H1 (cell line): Measurements from ENCODE around the gene STARD3. TPM values are rescaled to one million over a fixed set of nuclear protein-coding genes. Genes with fewer than 3 reads are reported as not detected.
A peak's percentile ranks its signal among the peaks of the same experiment; 100 is the strongest.

Source experiments
- ASH2L ChIP-seq: fragments of 200-600, 300-600 bp; sonication (generic); IDR thresholded peaks from one replicate; pipeline ENCODE4 v1.7.1; 2017; ENCODE audit warnings: low read length
- BCL11A ChIP-seq, 2 experiments: IDR thresholded peaks; one replicate each; pipeline ENCODE4 v1.6.1; 2011; ENCODE audit warnings: low read depth in 2 of 2, low read length in 2 of 2, mild to moderate bottlenecking in 2 of 2
- CTBP2 ChIP-seq: IDR thresholded peaks from 2 replicates; pipeline ENCODE4 v1.7.0; 2011; ENCODE audit warnings: borderline replicate concordance, mild to moderate bottlenecking, moderate library complexity, mixed read lengths, low read length; ENCODE audit not compliant: insufficient read depth, insufficient read length
- FOSL1 ChIP-seq: IDR thresholded peaks from 2 replicates; pipeline ENCODE4 v1.6.1; 2011; ENCODE audit warnings: mild to moderate bottlenecking, low read depth, low read length, moderate library complexity; ENCODE audit not compliant: insufficient read depth
- KDM1A ChIP-seq: fragments of 200-600, 300-600 bp; sonication (generic); IDR thresholded peaks from 2 replicates; pipeline ENCODE4 v1.7.1; 2016; ENCODE audit warnings: mild to moderate bottlenecking, low read length, borderline replicate concordance
- POLR2AphosphoS5 ChIP-seq: IDR thresholded peaks from 2 replicates; pipeline ENCODE4 v1.6.1; 2011; ENCODE audit warnings: low read depth, low read length
- SAP30 ChIP-seq: fragments of 300-600 bp; sonication (generic); IDR thresholded peaks from 2 replicates; pipeline ENCODE4 v1.7.1; 2012; ENCODE audit warnings: low read length, moderate library complexity, mild to moderate bottlenecking, inconsistent platforms; ENCODE audit not compliant: insufficient read depth, insufficient replicate concordance
- SP1 ChIP-seq: IDR thresholded peaks from 2 replicates; pipeline ENCODE4 v1.6.1; 2011; ENCODE audit warnings: low read depth, low read length
- SP4 ChIP-seq: IDR thresholded peaks from 2 replicates; pipeline ENCODE4 v1.6.1; 2012; ENCODE audit warnings: low read length, inconsistent platforms
- SUZ12 ChIP-seq: fragments of 200-600 bp; sonication (generic); IDR thresholded peaks from 2 replicates; pipeline ENCODE4 v1.6.1; 2012; ENCODE audit warnings: mild to moderate bottlenecking, inconsistent platforms, low read length, moderate library complexity, mixed read lengths
- TAF1 ChIP-seq: IDR thresholded peaks from 2 replicates; pipeline ENCODE4 v1.6.1; 2011; ENCODE audit warnings: mild to moderate bottlenecking, low read depth, low read length
- ZNF274 ChIP-seq: IDR thresholded peaks from 2 replicates; pipeline ENCODE4 v1.7.0; 2012; ENCODE audit warnings: low read length, borderline replicate concordance; ENCODE audit errors: extremely low read depth
- polyA plus RNA-seq, 7 experiments: library from polyadenylated mRNA; depleted of rRNA in 3 of 7; stranded (reverse) in 5 of 7; unstranded in 2 of 7; fragments of >200 nt in 5 of 7; fragments of 200-250 nt in 2 of 7; gene quantifications; 1 replicate in 5 of 7; 2 replicates in 1 of 7; 4 replicates in 1 of 7; pipeline versions ENCODE4 v1.2.1 to v1.2.3, GENCODE V29; 2011 to 2013; ENCODE audit warnings: missing spikeins in 2 of 7, mixed read lengths in 2 of 7
- total RNA-seq: library from RNA; stranded (reverse); fragmentation: NEBNext Ultra II Directional; extraction: Animal tissue kit (Norgen Biotek cat#: 25700); gene quantifications from 2 replicates; pipeline ENCODE4 v1.2.1, GENCODE V29; 2021
- TF ChIP-seq, protein P1 (sequence below): IDR thresholded peaks from 2 replicates; pipeline ENCODE4 v1.6.1; 2011; ENCODE audit warnings: low read length, improper control_type of control experiment
- TF ChIP-seq, protein P2 (sequence below): IDR thresholded peaks from 2 replicates; pipeline ENCODE4 v1.6.1; 2012; ENCODE audit warnings: inconsistent platforms
- TF ChIP-seq, protein P3 (sequence below): IDR thresholded peaks from 2 replicates; pipeline ENCODE4 v1.6.1; 2012; ENCODE audit warnings: low read length, inconsistent platforms

STARD3 gene
- total and polyA plus RNA-seq, 2 of the 8 experiments (the other 6 are each of a cell fraction or from before 2014, with no cell fraction given), result 47.6 to 80.3 TPM

DNA sequence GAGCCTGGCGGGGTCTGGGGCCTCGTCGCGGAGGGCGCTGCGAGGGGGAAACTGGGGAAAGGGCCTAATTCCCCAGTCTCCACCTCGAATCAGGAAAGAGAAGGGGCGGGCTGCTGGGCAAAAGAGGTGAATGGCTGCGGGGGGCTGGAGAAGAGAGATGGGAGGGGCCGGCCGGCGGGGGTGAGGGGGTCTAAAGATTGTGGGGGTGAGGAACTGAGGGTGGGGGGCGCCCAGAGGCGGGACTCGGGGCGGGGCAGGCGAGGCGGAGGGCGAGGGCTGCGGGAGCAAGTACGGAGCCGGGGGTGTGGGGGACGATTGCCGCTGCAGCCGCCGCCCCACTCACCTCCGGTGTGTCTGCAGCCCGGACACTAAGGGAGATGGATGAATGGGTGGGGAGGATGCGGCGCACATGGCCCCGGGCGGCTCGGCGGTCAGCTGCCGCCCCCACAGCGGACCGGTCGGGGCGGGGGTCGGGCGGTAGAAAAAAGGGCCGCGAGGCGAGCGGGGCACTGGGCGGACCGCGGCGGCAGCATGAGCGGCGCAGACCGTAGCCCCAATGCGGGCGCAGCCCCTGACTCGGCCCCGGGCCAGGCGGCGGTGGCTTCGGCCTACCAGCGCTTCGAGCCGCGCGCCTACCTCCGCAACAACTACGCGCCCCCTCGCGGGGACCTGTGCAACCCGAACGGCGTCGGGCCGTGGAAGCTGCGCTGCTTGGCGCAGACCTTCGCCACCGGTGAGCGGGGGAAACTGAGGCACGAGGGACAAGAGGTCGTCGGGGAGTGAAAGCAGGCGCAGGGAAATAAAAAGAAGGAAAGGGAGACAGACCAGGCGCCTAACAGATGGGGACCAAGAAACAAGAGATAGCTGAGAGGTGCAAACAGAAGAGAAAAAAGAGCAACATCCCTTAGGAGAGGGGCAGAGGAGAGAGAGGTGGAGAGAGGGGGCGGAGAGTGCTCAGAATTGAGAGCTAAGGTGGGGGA is 31.3 kb downstream of the STARD3 start, which contains the start of gene PNMT (continued):
- TF ChIP-seq TAF1 (0 out of 2 replicates have a peak, but pooled peaks have one; percentile 21), FOSL1 (no peak), SP1 (no peak), BCL11A (IDR thresholded peaks at IDR 0.05; ENCODE audit: low read depth in 2 of 2, low read length in 2 of 2) (no peak), POLR2AphosphoS5 (no peak), KDM1A (0 out of 2 replicates have a peak, but pooled peaks have one; percentile 15), SUZ12 (peak; percentile 23; the same call in 1 of the 2 replicates), SAP30 (no peak), SP4 (no peak), ZNF274 (no peak), CTBP2 (no peak), ASH2L (peak; percentile 79)
- TF ChIP-seq, protein P1, sequence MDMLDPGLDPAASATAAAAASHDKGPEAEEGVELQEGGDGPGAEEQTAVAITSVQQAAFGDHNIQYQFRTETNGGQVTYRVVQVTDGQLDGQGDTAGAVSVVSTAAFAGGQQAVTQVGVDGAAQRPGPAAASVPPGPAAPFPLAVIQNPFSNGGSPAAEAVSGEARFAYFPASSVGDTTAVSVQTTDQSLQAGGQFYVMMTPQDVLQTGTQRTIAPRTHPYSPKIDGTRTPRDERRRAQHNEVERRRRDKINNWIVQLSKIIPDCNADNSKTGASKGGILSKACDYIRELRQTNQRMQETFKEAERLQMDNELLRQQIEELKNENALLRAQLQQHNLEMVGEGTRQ, result no peak
- TF ChIP-seq, protein P2, sequence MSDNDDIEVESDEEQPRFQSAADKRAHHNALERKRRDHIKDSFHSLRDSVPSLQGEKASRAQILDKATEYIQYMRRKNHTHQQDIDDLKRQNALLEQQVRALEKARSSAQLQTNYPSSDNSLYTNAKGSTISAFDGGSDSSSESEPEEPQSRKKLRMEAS, result peak; percentile 64; the same call in 1 of the 2 replicates
- TF ChIP-seq, protein P3, sequence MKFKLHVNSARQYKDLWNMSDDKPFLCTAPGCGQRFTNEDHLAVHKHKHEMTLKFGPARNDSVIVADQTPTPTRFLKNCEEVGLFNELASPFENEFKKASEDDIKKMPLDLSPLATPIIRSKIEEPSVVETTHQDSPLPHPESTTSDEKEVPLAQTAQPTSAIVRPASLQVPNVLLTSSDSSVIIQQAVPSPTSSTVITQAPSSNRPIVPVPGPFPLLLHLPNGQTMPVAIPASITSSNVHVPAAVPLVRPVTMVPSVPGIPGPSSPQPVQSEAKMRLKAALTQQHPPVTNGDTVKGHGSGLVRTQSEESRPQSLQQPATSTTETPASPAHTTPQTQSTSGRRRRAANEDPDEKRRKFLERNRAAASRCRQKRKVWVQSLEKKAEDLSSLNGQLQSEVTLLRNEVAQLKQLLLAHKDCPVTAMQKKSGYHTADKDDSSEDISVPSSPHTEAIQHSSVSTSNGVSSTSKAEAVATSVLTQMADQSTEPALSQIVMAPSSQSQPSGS, result no peak
